Cerebellar cortex (tissue), 1 donor: ENCODE results near the gene LEFTY2.
"Not testable (repeated sequence)": the region's sequence is repeated elsewhere in the genome, so short reads cannot be mapped to it uniquely, and the experiment has no call there.

ENCODE experiments used
- DNase-seq: peaks from one replicate; pipeline ENCODE4 v3.0.0-alpha.2; 2015; ENCODE audit warnings: low spot score

LEFTY2 gene

GRCh38 chr1:225929462-225929861, 11.6 kb downstream of the LEFTY2 start:
- DNase-seq = not testable (repeated sequence)

DNA sequence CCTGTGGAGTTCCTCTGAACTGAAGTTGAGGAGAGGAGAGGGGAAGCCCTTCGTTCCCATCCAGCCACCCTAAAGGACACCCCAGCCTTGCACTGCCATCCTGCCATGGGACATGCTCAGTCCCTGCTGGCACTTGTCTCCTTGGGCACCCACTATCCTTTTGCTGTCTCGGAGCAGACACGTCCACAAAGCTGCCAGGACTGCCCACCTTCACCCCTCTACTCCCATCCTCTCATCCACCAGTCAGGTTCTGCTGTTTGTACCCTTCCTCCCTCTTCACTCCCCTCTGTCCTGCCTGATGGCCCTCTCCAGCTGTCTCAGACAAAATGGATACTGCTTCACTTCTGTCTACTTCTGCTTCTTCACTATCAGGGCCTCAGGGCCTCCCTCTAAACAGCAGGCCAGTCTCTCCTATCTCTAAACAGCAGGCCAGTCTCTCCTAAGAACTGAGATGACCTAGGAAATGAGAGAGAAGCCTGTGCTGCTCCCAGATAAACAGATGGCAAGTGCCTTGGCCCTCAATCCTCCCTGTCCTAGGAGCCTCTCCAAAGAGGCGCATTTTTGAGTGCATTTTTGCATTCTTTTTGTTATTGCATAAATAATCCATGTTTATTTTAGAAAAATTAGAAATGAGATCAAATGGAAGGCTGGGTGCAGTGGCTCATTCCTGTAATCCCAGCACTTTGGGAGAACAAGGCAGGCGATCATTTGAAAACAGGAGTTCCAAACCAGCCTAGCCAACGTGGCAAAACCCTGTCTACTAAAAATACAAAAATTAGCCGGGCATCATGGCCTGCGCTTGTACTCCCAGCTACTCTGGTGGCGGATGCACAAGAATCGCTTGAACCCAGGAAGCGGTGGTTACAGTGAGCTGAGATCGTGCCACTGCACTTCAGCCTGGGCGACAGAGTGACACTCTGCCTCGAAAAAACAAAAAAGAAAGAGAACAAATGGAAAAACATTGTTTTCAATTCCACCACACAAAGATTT, 12.5 kb downstream of the LEFTY2 start:
- DNase-seq = no peak

DNA sequence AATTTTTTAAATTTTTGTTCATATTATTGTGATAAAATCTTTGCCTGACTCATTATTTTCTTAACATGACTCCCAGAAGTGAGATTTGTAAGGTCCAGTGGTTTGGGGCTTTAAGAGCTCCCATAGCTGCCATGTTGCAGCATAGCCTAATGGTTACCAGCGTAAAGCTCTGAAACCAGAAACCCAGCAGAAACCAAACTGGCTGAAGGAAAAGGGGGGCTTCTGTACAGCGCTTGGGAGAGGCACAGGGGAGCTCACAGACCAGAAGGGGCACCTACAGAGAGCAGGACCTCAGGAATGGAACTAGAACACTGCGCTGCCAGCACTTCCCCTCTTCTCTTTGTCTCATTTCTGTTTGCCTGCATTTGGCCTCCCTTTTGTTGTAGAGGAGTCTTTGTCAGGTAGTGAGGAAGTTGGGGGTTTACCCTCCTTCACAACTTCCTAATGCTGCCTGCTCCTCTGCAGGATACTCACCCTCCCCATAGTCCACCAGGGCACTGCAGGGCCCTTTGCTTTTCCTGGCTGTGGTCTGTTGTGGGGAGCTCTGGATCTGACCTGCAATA, 14.4 kb downstream of the LEFTY2 start:
- DNase-seq = no peak

DNA sequence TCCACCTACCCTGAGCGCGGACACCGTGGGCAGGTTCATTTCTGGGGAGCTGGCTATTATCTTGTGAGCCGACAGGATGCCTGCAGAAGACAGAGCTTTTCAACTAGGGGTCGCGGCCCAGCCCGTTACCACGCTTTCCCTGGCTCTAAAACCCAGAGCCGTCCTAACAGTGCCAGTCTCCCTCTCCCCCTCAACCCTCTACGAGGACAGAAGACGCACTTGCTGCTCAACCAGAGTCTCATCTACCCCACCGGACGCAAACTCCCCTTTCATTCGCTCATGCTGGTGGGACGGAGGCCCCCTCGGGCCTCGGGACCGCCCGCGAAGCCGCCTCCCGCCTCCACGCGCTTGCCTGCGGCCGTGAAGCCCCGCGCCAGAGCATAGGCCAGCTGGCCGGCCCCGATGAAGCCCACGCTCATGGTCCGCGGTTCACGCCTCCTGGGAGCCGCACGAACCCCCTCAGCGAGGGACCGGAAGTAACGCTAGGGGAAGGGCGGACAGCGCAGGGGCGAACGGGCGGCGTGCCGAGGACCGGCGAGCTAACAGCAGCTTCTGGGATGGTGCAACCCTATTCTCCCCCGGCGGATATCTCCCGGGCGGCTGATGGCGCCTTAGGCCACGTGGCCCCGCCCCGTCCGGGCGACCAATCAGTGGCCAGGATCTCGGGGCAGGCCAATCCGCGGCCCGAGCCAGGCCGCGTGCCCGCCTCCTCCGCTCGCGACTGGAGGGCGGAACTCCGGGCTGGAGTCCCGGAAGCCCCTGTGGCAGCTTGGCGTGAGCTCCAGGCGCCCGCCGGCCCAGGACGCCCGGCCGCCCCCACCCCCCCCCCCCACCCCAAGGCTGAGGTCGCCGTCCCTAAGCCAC, 17.1 kb downstream of the LEFTY2 start, which contains the start of gene PYCR2:
Gene PYCR2 (minus strand): TSS at position 559 of the 864 bp plus-strand sequence. CDS start 140 bp downstream, at position 419.
- DNase-seq = peak; percentile 93

DNA sequence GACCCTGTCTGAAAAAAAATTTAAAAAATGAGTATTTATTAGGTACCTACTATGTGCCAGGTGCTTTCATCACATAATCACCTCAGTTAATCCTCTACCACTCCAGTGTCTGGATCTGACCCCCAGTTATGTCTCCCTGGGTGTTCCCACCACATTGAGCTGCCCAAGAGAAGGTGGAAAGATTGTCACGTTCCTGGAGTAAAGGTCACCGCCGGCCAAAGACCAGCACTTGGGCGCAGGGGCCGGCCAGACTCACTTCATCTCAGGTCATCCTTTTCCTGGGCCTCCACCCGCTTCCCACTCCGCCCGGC, 17.7 kb downstream of the LEFTY2 start:
- no peak for DNase-seq

DNA sequence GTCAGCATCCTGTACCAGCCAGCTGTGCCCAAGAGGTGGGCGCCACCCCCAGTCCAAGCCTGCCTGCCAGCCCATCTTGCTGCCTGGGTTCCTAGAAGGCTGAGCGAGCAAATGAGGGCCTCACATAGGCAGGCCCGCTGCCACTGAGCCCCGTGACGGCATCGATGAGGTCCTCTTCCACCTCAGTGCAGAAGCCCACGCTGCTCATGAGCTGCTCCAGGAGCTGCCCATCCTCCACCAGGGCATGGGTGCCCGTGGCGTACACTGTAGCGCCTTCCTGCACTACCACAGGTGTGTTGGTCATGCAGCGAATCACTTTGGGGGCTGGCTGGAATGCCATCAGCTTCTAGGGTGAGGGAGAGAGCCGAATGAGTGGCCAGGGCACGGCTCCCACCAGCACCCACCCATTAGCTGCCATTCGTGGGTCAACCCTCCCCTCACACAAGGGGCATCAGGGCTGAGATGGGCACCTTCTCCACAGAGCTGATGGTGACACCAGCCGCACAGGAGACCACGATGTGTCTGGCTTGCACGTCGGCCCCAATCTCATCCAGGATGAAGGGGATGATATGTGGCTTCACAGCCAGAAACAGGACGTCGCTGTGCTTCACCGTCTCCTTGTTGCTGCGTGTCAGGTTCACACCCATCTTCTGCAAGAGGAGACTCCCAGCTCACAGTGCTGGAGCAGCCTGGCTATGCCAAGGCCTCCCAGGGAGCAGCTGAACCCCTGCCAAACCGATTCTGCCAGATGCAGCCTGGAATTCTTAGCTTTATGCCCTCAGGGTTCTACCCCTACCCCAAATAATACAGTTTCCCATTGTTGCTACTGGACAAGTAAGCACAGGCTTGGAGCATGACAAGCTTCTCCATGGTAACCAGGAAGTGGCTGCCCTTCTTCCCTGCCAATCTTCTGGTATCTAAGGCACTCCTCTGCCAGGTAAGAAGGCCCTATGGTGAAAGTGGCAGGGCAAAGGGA, 19.0 kb downstream of the LEFTY2 start:
- no peak for DNase-seq

- no peak for DNase-seq
Measured at GRCh38 chr1:225919906-225920305, 21.1 kb downstream of the LEFTY2 start.

DNA sequence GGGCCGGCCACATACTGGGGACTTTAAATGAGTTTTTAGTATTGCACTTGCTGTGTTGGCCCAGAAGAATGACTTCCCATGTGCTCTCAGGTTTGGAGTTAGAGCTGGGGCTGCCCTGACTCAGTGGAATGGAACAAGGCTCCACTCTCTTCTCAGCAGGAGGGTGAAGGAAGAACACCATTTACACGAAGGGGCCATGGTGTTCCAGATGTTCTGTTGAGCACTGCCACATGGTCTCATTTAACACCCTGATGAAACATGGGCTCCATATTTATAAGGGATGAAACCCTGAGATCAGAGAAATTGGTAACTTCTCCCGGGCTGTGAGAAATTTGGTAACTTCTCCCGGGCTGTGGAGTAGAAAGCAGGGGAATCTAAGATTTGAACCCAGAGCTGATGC, 22.7 kb downstream of the LEFTY2 start:
- DNase-seq = no peak

GRCh38 chr1:225917536-225917935, 23.5 kb downstream of the LEFTY2 start:
- no peak for DNase-seq

- no peak for DNase-seq
Measured at GRCh38 chr1:225917101-225917500, 23.9 kb downstream of the LEFTY2 start.

- no peak for DNase-seq
Measured at GRCh38 chr1:225915538-225915991, 25.5 kb downstream of the LEFTY2 start.

- no peak for DNase-seq
Measured at GRCh38 chr1:225914947-225915346, 26.1 kb downstream of the LEFTY2 start.

DNA sequence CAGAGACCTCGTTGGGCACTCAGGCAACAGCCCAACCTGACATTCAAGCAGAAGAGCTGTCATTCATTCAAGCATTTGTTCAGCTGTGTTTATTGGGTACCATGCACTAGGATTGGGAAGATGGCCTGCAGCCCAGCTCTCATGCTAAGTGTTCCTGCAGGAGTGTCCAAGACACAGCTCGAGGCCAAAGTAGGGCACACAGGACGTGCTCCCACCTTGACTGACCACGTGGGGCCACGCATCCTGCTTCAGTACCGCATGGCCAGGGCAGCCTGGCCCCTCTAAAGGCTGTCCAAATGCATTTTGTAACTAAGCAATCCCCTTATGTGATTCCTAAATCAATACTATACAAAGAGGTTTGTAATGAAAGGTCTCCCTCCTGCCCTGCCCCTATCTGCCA, 26.6 kb downstream of the LEFTY2 start:
- DNase-seq = no peak

- no peak for DNase-seq
Measured at GRCh38 chr1:225911191-225912130, 29.6 kb downstream of the LEFTY2 start.

- DNase-seq = no peak
Measured at GRCh38 chr1:225909477-225909876, 31.5 kb downstream of the LEFTY2 start.

- no peak for DNase-seq
Measured at GRCh38 chr1:225908773-225909172, 32.2 kb downstream of the LEFTY2 start.

DNA sequence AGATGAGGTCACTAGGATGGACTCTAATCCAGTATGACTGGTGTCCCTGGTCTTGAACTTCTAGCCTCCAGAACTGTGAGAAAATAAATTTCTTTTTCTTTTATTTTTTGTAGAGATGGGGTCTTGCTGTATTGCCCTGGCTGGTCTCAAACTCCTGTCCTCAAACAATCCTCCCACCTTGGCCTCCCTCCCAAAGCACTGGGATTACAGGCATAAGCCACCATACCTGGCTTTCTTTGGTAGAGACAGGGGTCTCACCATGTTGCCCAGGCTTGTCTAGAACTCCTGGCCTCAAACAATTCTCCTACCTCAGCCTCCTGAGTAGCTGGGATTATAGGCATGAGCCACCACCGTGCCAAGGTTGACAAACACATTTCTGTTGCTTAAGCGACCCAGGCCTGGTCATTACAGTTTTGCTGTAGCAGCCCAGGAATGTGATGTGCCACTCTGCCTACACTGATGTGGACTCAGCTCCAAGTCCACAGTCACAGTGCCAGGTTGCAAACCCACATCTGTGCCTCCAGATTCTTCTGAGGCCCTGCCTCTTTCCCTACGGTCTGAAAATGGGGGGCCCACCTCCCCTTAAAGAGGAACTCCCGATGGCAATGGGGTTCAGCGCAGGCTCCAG, 32.9 kb downstream of the LEFTY2 start:
- no peak for DNase-seq

- DNase-seq = no peak
Measured at GRCh38 chr1:225907341-225907740, 33.7 kb downstream of the LEFTY2 start.

GRCh38 chr1:225906467-225906866, 34.6 kb downstream of the LEFTY2 start:
- no peak for DNase-seq

DNA sequence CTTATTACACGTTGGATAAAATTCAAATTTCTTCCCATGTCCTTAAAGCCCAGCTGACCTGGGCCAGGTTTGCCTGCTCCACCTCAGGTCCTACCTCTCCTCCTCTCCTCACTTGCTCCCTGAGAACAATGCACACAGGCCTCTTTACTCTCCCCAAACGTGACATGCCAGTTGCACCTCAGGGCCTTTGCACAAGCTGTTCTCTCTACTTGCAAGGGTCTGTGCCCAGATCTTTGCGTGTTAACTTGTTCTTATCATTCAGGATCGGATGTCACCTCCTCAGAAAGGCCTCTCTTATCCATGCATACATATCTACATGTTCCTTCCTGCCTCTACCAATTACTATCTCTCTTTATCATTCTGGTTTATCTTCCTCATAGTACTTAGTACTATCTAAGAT, 37.4 kb downstream of the LEFTY2 start:
- no peak for DNase-seq
